ENCODE measurements around the gene HMGXB4. TPM values are rescaled to one million over a fixed set of nuclear protein-coding genes. Genes with fewer than 3 reads are reported as not detected.
A peak's percentile ranks its signal among the peaks of the same experiment; 100 is the strongest.
"Not testable (repeated sequence)": the region's sequence is repeated elsewhere in the genome, so short reads cannot be mapped to it uniquely, and the experiment has no call there.

HMGXB4 gene, protein sequence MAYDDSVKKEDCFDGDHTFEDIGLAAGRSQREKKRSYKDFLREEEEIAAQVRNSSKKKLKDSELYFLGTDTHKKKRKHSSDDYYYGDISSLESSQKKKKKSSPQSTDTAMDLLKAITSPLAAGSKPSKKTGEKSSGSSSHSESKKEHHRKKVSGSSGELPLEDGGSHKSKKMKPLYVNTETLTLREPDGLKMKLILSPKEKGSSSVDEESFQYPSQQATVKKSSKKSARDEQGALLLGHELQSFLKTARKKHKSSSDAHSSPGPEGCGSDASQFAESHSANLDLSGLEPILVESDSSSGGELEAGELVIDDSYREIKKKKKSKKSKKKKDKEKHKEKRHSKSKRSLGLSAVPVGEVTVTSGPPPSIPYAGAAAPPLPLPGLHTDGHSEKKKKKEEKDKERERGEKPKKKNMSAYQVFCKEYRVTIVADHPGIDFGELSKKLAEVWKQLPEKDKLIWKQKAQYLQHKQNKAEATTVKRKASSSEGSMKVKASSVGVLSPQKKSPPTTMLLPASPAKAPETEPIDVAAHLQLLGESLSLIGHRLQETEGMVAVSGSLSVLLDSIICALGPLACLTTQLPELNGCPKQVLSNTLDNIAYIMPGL
- 10 to 100 TPM; 26.8 to 29.8 (median 28.8) TPM for polyA plus RNA-seq (ENCODE audit: insufficient read length in 3 of 3)

DNA sequence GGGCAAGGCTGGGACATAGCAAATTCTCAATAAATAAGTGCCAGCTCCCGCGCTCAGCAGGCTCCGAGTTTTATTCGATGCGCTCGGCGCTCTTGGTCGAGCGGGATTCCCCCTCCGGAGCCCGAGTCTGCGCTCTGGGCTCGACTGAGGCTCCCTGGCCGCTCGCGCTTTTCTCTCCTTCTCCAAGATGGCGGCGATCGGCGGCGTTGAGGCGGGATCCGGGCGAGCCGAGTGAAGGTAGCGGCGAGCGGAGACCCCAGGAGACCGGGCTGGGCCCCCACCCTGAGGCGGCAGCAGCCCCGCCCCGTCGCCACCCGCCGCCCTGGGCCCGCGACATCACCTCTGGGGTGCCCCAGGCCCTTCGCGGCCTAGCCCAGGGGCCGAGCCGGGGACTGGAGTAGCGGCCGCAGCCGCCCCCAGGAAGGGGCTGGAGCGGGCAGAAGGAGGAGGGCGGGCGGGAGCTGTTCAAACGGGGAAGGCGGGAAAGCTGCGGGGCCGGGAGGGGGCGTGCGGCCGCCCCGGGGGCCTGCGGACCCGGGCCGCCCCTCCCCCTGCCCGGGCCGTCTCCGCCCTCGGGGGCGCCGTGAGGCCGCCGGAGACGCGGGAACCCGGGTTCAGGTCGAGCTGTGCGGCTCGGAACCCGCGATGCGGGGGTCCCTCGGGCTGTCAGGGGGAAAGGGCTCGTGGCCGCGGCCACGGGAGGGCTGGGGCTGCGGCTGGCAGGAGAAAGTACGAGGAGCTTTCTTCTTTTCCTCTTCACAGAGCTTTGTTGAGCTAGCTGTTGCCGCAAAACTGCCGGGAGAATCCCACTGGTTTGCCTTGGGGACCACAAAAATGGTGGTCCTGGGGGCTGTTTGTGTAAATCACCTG lies at the start of gene HMGXB4:
Gene HMGXB4 (plus strand): TSS at position 173 of the 870 bp plus-strand sequence. CDS start 4,898 bp downstream, outside the sequence.
- peak; percentile 56 to 87 (median 76) for DNase-seq (ENCODE audit: low read depth in 3 of 3, low spot score in 2 of 3)

GRCh38 chr22:35208003-35208402 lies 49.3 kb upstream of the HMGXB4 start:
- DNase-seq (ENCODE audit: low read depth in 3 of 3, low spot score in 2 of 3) = no peak

GRCh38 chr22:35209203-35209602 lies 48.1 kb upstream of the HMGXB4 start:
- DNase-seq (ENCODE audit: low read depth in 3 of 3, low spot score in 2 of 3) = no peak

DNA sequence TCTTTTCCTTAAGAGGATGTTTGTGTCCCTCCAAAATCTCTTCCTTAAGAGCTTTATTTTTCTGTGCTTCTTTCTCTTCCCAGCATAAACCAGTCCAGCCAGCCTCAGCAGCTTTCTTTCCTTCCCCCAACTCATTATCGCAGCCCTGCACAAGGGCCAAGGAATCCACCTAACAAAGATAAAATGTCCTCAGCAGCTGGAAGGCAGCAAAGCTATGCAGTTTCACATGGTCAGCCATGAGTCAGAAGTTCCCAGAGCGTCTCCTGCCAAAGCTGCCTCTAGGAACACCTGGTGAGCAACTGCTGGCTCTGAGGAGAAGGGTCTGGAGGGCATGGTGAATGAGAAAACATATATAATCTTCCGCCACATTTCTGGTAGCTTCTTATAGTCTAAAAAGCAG lies 45.3 kb upstream of the HMGXB4 start:
- DNase-seq (ENCODE audit: low read depth in 3 of 3, low spot score in 2 of 3) = no peak

DNA sequence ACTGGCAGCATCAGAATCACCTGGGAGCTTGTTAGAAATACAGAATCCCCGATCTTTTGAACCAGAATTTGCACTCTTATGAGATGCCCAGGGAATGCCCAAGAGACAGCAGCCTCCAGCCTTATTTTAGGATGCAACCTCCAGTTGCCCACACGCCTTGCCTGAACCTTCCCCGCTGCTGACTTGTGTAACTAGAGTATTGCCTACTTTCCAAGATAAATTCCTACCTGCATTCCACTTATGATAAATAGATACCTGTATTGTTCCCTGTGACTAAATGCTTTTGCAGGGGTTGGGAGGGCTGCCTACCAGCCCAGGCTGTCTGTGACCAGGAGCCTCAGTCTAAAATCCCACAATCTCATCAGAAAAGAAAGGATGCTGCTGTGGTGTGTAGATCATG lies 44.3 kb upstream of the HMGXB4 start:
- no peak for DNase-seq (ENCODE audit: low read depth in 3 of 3, low spot score in 2 of 3)

DNA sequence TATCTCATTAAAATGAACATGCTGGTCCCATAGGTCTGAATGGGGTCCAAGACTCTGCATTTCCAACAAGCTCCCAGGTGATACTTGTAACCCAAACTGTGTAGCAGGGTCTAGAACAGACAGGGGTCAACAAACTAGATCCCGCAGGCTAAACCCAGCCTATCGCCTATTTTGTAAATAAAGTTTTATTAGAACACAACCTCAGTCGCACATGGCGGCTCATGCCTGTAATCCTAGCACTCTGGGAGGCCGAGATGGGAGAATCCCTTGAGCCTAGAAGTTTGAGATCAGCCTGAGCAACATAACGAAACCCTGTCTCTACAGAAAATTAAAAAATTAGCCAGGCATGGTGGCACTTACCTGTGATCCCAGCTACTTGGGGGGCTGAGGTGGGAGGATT lies 42.3 kb upstream of the HMGXB4 start:
- no peak for DNase-seq (ENCODE audit: low read depth in 3 of 3, low spot score in 2 of 3)

- DNase-seq (ENCODE audit: low read depth in 3 of 3, low spot score in 2 of 3) = no peak
These were observed 41.3 kb upstream of the HMGXB4 start for GRCh38 chr22:35215993-35216392.

- DNase-seq (ENCODE audit: low read depth in 3 of 3, low spot score in 2 of 3) = no peak
These were observed 39.8 kb upstream of the HMGXB4 start for GRCh38 chr22:35217527-35217926.

- DNase-seq (ENCODE audit: low read depth in 3 of 3, low spot score in 2 of 3) = no peak
These were observed 39.2 kb upstream of the HMGXB4 start for GRCh38 chr22:35218079-35218478.

- no peak for DNase-seq (ENCODE audit: low read depth in 3 of 3, low spot score in 2 of 3)
These were observed 38.3 kb upstream of the HMGXB4 start for GRCh38 chr22:35219012-35219411.

DNA sequence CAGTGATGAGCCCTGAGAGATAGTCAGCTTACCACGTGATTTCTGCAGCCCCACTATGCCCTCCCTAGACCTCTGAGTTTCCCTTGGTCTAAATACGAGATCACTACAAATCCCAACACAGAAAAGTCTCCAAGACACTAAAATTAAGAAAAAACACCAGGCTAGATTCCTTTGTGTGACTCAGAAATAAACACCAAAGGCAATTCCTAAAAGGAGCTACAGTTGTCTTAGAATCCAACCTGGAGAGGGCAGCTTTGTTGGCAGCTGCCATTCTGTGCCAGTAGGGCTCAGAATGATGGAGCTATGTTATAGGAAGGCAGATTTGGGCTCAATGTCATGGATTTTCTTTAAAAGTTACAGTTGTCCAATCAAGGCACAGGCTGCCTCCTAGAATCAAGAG lies 37.1 kb upstream of the HMGXB4 start:
- no peak for DNase-seq (ENCODE audit: low read depth in 3 of 3, low spot score in 2 of 3)

DNA sequence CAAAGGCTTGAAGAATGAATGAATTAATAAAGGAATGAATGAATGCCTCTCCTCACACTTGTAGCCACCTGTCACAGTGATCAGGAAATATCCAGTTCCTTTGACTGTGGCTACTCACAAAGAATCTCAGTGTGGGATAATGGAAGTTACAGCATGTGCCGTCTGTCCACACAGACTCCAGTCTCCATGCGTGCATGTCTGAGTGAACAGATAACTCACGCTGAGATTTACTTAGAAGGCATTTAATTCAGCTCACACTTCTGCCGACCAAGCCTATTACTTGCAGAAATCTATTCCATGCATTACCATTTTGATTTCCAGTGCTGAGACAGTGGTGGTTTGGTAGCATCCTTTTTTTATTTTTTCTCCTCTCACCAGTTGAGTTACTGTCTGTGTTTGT lies 32.3 kb upstream of the HMGXB4 start:
- no peak for DNase-seq (ENCODE audit: low read depth in 3 of 3, low spot score in 2 of 3)

DNA sequence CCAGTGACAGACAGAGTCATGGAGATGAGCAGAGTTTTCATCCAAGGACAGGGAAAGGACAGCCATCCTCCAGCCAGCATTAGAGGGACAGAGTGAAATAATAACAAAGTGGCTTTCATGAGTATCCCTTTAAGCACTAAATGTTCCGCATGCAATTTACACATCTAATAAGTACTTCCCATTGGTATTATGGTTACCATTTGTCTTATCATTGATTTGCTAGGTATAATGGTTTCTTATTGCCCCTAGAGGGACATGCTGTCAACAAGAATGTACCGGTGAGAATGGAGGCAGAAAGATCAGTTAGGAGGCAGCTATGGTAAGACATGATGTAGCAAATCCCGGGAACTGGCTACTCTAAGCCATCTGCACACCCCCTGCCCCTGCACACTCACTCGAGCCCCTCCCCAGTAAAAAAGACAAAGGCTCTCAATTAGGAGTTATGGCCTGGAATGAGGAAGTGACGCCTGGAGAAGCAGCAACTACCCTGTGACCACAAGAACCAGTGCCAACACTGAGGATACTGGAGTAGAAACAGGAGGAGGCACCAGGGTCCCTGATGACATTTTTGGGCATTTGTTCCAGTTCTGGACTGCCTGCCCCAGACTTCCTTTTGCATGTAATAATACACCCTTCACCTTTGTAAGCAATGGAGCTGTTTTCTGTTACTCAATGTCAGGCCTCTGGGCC lies 30.2 kb upstream of the HMGXB4 start:
- no peak for DNase-seq (ENCODE audit: low read depth in 3 of 3, low spot score in 2 of 3)

GRCh38 chr22:35229865-35230264 lies 27.4 kb upstream of the HMGXB4 start:
- no peak for DNase-seq (ENCODE audit: low read depth in 3 of 3, low spot score in 2 of 3)

DNA sequence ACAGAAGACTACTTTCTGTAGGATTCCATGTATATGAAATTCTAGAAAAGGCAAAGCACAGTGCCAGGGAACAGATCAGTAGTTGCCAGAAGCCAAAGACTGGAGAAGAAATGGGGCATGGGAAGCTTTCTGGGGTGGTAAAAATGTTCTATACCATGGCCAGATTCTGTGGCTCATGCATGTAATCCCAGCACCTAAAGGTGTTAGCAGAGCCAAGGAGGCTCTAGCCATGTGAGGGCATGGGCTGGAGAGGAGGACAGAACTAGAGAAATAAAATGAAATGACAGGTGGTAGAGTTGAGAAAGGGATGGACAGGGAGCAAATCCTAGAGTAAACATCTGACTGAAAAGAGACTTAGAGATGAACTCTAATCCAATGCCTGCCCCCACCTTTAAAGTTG lies 26.9 kb upstream of the HMGXB4 start:
- DNase-seq (ENCODE audit: low read depth in 3 of 3, low spot score in 2 of 3) = no peak

DNA sequence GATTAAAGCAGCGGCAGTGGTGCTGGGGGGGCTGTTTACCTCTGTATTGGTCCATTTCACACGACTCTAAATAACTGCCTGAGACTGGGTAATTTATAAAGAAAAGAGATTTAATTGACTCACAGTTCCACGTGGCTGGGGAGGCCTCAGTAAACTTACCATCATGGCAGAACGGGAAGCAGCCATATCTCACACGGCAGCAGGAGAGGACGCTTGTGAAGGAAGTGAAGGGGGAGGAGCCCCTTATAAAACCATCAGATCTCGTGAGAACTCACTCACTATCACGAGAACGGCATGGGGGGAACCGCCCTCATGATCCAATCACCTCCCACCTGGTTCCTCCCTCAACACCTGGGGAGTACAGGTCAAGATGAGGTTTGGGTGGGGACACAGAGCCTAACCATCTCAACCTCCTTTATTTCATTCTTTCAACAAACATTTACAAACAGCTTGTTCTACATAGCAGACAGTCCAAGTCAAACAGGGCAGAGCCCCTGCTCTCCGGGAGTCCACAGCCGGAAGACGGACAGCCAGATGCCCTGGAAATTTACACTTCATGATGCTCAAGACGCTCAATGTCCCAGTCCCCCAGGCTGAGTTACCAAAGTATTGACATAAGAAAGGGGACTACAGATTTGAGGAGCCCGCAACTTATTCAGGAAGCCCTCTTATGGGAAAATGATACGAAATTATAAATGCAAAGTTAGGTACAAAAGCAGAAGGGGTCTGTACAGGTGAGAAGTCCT lies 26.3 kb upstream of the HMGXB4 start:
- DNase-seq (ENCODE audit: low read depth in 3 of 3, low spot score in 2 of 3) = no peak

- DNase-seq (ENCODE audit: low read depth in 3 of 3, low spot score in 2 of 3) = peak; percentile 38 to 61 (median 44)
These were observed 25.7 kb upstream of the HMGXB4 start for GRCh38 chr22:35231585-35232084.

DNA sequence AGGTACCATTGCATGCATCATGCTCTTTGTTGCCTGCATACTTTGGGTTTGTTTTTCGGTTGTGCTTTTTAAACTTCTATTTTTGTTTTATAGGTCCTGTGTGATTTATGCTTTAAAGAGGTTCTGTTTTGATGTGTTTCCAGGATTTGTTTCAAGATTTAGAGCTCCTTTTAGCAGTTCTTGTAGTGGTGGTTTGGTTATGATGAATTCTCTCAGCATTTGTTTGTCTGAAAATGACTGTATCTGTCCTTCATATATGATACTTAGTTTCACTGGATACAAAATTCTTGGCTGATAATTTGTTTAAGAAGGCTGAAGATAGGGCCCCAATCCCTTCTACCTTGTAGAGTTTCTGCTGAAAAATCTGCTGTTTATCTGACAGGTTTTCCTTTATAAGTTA lies 18.5 kb upstream of the HMGXB4 start:
- DNase-seq (ENCODE audit: low read depth in 3 of 3, low spot score in 2 of 3) = not testable (repeated sequence)

DNA sequence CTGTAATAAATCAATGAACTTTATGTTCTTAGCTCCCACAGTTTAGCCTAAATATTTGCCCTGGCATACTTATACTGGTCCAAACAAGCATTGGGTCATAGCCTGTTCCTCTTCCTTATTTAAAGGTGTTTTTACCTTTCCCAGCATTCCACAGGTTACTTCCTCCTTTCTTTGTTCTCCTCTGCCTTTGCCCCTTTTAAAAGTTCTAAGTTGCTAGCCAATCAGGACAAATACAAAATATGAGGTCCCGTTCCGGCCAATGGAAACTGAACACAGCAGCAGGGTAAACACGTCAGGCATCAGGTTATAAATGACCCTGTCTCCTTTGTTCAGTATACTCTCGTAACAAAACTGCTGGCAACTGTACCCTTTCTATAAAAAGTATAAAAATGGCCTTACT lies 12.8 kb upstream of the HMGXB4 start:
- DNase-seq (ENCODE audit: low read depth in 3 of 3, low spot score in 2 of 3) = not testable (repeated sequence)

GRCh38 chr22:35250156-35250555 lies 7.1 kb upstream of the HMGXB4 start:
- DNase-seq (ENCODE audit: low read depth in 3 of 3, low spot score in 2 of 3) = no peak
